ENCODE measurements around the gene ORMDL1. TPM values are rescaled to one million over a fixed set of nuclear protein-coding genes. Genes with fewer than 3 reads are reported as not detected.

The ORMDL1 gene
- total and polyA plus RNA-seq, 2 experiments from 2014 or later: 50.5 to 84.2 TPM

GRCh38 chr2:189782221-189782671 is 1.9 kb downstream of the ORMDL1 start (continued):
- TF ChIP-seq, protein P1, sequence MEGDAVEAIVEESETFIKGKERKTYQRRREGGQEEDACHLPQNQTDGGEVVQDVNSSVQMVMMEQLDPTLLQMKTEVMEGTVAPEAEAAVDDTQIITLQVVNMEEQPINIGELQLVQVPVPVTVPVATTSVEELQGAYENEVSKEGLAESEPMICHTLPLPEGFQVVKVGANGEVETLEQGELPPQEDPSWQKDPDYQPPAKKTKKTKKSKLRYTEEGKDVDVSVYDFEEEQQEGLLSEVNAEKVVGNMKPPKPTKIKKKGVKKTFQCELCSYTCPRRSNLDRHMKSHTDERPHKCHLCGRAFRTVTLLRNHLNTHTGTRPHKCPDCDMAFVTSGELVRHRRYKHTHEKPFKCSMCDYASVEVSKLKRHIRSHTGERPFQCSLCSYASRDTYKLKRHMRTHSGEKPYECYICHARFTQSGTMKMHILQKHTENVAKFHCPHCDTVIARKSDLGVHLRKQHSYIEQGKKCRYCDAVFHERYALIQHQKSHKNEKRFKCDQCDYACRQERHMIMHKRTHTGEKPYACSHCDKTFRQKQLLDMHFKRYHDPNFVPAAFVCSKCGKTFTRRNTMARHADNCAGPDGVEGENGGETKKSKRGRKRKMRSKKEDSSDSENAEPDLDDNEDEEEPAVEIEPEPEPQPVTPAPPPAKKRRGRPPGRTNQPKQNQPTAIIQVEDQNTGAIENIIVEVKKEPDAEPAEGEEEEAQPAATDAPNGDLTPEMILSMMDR (conservative IDR thresholded peaks at IDR 0.05; ENCODE audit: low read depth in 2 of 2): no peak
- TF ChIP-seq ZNF331 (CRISPR knock-in tag; IDR thresholded peaks at IDR 0.05; ENCODE audit: low read depth) (no peak), EZH2 (IDR thresholded peaks at IDR 0.05; ENCODE audit: low read depth, unreplicated experiment) (no peak)

GRCh38 chr2:189772212-189772611 is 11.9 kb downstream of the ORMDL1 start:
- Mint-ChIP-seq H3K27ac (no peak overlapping the region), H3K9me3 (no peaks in the 10 kb centered on the region), H3K36me3 (ENCODE audit: low read depth) (peaks cover 54% of the 10 kb centered on the region), H3K4me1 (no peaks in the 10 kb centered on the region), H3K27me3 (ENCODE audit: insufficient read depth, low read depth, poor library complexity) (no peaks in the 10 kb centered on the region), H3K4me3 (no peak overlapping the region)
- Histone ChIP-seq H3K4me2 (no peak overlapping the region), H3K4me1 (ENCODE audit: insufficient read depth) (no peaks in the 10 kb centered on the region), H3K27me3 (ENCODE audit: insufficient read depth) (no peaks in the 10 kb centered on the region), H2AFZ (no peak overlapping the region), H3F3A (replicated peaks; ENCODE audit: low read depth) (no peaks in the 10 kb centered on the region), H3K4me3 (no peak overlapping the region), H3K27ac (ENCODE audit: low read depth) (no peak overlapping the region), H4K20me1 (replicated peaks; ENCODE audit: insufficient read depth) (peaks cover 2% of the 10 kb centered on the region; the same call in 1 of the 2 replicates), H3K79me2 (replicated peaks; ENCODE audit: insufficient read depth) (peaks cover 6% of the 10 kb centered on the region), H3K9me2 (ENCODE audit: insufficient read depth) (no peaks in the 10 kb centered on the region), H3K36me3 (ENCODE audit: insufficient read depth) (peaks cover 33% of the 10 kb centered on the region)
- ATAC-seq (no peak), DNase-seq (ENCODE audit: low spot score) (no peak)
- TF ChIP-seq ZNF114 (CRISPR knock-in tag; IDR thresholded peaks at IDR 0.05) (no peak), STAT1 (IDR thresholded peaks at IDR 0.05; ENCODE audit: unreplicated experiment) (no peak), NANOG (IDR thresholded peaks at IDR 0.05; ENCODE audit: borderline replicate concordance) (no peak)
- TF ChIP-seq, protein P2, sequence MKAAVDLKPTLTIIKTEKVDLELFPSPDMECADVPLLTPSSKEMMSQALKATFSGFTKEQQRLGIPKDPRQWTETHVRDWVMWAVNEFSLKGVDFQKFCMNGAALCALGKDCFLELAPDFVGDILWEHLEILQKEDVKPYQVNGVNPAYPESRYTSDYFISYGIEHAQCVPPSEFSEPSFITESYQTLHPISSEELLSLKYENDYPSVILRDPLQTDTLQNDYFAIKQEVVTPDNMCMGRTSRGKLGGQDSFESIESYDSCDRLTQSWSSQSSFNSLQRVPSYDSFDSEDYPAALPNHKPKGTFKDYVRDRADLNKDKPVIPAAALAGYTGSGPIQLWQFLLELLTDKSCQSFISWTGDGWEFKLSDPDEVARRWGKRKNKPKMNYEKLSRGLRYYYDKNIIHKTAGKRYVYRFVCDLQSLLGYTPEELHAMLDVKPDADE (IDR thresholded peaks at IDR 0.05): no peak

DNA sequence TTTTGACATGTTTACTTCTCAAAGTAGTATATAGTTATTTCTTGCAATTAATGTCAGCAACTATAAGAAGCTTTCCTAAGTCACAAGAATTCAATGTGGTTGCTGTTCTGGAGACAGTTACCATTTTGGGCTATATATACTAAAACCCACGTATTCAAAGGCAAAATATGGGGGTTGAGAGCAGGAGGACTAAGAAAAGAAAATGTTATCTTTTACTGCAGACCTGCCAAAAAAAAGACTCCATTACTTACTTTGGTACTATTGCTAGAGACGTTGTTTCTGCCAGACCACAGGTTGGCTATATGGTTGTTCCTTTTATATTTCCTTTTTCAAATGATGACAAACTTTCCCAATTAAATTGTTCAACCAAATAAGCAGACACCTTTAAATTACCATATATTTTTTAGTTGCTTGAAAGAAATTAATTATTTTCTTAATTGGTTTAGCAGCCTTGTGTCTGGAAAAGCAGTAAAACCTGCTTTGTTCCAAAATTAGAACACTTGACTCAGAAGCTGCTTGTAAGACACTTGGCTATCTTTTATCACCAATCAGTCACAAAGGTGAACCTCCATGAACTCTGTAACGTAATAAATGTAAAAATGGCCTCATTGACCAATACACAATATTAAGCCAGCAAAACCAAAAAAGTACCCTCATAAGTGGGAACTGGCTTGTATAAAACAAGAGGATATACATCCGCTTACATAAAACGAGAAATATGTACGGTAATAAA is 13.4 kb downstream of the ORMDL1 start:
- Histone ChIP-seq H3K36me3 (ENCODE audit: insufficient read depth) (peaks cover 31% of the 10 kb centered on the region), H3K9me2 (ENCODE audit: insufficient read depth) (no peaks in the 10 kb centered on the region), H3K4me1 (ENCODE audit: insufficient read depth) (no peaks in the 10 kb centered on the region), H3K4me2 (no peak overlapping the region), H3F3A (replicated peaks; ENCODE audit: low read depth) (no peaks in the 10 kb centered on the region), H3K79me2 (replicated peaks; ENCODE audit: insufficient read depth) (no peaks in the 10 kb centered on the region), H2AFZ (no peak overlapping the region), H4K20me1 (replicated peaks; ENCODE audit: insufficient read depth) (no peaks in the 10 kb centered on the region), H3K27ac (ENCODE audit: low read depth) (no peak overlapping the region), H3K4me3 (no peak overlapping the region), H3K27me3 (ENCODE audit: insufficient read depth) (no peaks in the 10 kb centered on the region)
- Mint-ChIP-seq H3K36me3 (ENCODE audit: low read depth) (peaks cover 58% of the 10 kb centered on the region), H3K27me3 (ENCODE audit: insufficient read depth, low read depth, poor library complexity) (no peaks in the 10 kb centered on the region), H3K4me3 (no peak overlapping the region), H3K9me3 (no peaks in the 10 kb centered on the region), H3K4me1 (no peaks in the 10 kb centered on the region), H3K27ac (no peak overlapping the region)
- no peak for ATAC-seq
- no peak for DNase-seq (ENCODE audit: low spot score)
- TF ChIP-seq STAT1 (IDR thresholded peaks at IDR 0.05; ENCODE audit: unreplicated experiment) (no peak), JUNB (IDR thresholded peaks at IDR 0.05; ENCODE audit: unreplicated experiment) (no peak), EZH2phosphoT487 (IDR thresholded peaks at IDR 0.05; ENCODE audit: unreplicated experiment) (no peak), CREB1 (CRISPR knock-in tag; IDR thresholded peaks at IDR 0.05; ENCODE audit: low read depth) (no peak)
- TF ChIP-seq, protein P3, sequence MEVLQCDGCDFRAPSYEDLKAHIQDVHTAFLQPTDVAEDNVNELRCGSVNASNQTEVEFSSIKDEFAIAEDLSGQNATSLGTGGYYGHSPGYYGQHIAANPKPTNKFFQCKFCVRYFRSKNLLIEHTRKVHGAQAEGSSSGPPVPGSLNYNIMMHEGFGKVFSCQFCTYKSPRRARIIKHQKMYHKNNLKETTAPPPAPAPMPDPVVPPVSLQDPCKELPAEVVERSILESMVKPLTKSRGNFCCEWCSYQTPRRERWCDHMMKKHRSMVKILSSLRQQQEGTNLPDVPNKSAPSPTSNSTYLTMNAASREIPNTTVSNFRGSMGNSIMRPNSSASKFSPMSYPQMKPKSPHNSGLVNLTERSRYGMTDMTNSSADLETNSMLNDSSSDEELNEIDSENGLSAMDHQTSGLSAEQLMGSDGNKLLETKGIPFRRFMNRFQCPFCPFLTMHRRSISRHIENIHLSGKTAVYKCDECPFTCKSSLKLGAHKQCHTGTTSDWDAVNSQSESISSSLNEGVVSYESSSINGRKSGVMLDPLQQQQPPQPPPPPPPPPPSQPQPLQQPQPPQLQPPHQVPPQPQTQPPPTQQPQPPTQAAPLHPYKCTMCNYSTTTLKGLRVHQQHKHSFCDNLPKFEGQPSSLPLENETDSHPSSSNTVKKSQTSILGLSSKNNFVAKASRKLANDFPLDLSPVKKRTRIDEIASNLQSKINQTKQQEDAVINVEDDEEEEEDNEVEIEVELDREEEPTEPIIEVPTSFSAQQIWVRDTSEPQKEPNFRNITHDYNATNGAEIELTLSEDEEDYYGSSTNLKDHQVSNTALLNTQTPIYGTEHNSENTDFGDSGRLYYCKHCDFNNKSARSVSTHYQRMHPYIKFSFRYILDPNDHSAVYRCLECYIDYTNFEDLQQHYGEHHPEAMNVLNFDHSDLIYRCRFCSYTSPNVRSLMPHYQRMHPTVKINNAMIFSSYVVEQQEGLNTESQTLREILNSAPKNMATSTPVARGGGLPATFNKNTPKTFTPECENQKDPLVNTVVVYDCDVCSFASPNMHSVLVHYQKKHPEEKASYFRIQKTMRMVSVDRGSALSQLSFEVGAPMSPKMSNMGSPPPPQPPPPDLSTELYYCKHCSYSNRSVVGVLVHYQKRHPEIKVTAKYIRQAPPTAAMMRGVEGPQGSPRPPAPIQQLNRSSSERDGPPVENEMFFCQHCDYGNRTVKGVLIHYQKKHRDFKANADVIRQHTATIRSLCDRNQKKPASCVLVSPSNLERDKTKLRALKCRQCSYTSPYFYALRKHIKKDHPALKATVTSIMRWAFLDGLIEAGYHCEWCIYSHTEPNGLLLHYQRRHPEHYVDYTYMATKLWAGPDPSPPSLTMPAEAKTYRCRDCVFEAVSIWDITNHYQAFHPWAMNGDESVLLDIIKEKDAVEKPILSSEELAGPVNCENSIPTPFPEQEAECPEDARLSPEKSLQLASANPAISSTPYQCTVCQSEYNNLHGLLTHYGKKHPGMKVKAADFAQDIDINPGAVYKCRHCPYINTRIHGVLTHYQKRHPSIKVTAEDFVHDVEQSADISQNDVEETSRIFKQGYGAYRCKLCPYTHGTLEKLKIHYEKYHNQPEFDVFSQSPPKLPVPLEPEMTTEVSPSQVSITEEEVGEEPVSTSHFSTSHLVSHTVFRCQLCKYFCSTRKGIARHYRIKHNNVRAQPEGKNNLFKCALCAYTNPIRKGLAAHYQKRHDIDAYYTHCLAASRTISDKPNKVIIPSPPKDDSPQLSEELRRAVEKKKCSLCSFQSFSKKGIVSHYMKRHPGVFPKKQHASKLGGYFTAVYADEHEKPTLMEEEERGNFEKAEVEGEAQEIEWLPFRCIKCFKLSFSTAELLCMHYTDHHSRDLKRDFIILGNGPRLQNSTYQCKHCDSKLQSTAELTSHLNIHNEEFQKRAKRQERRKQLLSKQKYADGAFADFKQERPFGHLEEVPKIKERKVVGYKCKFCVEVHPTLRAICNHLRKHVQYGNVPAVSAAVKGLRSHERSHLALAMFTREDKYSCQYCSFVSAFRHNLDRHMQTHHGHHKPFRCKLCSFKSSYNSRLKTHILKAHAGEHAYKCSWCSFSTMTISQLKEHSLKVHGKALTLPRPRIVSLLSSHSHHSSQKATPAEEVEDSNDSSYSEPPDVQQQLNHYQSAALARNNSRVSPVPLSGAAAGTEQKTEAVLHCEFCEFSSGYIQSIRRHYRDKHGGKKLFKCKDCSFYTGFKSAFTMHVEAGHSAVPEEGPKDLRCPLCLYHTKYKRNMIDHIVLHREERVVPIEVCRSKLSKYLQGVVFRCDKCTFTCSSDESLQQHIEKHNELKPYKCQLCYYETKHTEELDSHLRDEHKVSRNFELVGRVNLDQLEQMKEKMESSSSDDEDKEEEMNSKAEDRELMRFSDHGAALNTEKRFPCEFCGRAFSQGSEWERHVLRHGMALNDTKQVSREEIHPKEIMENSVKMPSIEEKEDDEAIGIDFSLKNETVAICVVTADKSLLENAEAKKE (CRISPR knock-in tag; IDR thresholded peaks at IDR 0.05): no peak

Measured in GM23338 (cell line).